ENCODE results near the gene NPB. TPM values are rescaled to one million over a fixed set of nuclear protein-coding genes. Genes with fewer than 3 reads are reported as not detected.

NPB gene
- total RNA-seq, 2 experiments from 2014 or later, result 0.20 TPM; not detected in 1

DNA sequence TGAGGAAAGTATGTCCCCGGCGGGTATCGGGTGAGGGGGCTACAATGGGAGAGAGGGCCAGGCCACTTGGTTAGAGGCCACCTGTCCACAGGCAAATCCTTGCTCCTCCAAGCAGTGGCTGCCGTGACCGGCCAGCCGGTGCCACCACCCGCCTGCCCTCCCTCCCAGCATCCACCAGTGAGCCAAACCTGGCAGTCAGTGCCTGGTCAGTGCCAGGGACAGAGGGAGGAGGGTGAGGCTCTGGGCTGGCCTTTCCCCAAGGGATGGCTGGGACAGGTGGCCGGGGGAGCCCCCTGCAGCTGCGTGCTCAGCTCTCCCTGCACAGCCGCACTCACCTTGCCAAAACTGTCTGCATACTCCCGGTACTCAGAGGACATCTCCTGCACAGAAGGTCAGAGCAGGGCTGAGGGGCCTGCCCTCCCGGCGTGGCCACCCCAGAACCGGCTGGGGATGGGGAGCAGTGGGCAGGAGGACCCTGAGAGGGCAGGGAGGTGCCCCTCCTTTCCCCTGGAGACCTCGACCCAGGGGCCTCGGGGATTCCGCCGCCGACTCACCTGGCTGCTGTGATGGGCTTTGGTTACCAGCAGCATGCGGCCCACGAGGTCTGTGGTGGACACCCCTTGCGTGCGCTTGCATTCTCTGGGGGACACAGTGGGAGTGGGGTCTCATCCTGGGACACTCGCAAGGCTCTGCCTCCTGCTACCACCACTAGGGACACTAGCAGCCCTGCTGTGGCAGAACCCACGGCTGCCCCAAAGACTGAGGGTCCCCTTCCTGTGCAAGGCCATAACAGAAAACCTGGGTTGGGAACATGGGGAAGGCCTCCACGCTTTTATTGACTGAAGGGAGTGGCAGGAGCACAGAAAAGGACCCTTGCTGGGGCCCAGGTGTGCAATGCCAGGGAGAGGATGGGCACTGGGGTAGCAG lies 5.4 kb downstream of the NPB start:
- no peaks in the 10 kb centered on the region for H3K9me3 Mint-ChIP-seq
- no peak overlapping the region for H3K4me3 Mint-ChIP-seq
- H3K27ac ChIP-seq (ENCODE audit: low read depth in 1 of 2, low read length in 2 of 2), result no peak overlapping the region
- no peak overlapping the region for H3K27ac Mint-ChIP-seq
- no peaks in the 10 kb centered on the region for H3K27me3 Mint-ChIP-seq
- TF ChIP-seq, protein P1, sequence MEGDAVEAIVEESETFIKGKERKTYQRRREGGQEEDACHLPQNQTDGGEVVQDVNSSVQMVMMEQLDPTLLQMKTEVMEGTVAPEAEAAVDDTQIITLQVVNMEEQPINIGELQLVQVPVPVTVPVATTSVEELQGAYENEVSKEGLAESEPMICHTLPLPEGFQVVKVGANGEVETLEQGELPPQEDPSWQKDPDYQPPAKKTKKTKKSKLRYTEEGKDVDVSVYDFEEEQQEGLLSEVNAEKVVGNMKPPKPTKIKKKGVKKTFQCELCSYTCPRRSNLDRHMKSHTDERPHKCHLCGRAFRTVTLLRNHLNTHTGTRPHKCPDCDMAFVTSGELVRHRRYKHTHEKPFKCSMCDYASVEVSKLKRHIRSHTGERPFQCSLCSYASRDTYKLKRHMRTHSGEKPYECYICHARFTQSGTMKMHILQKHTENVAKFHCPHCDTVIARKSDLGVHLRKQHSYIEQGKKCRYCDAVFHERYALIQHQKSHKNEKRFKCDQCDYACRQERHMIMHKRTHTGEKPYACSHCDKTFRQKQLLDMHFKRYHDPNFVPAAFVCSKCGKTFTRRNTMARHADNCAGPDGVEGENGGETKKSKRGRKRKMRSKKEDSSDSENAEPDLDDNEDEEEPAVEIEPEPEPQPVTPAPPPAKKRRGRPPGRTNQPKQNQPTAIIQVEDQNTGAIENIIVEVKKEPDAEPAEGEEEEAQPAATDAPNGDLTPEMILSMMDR (IDR thresholded peaks at IDR 0.05), result no peak
- no peak overlapping the region for H3K4me3 ChIP-seq (ENCODE audit: low read length)
- intact Hi-C loops (cut with DNase I, micrococcal nuclease), result no loop called here
- ATAC-seq (ENCODE audit: poor library complexity), result no peak
- H3K27me3 ChIP-seq (ENCODE audit: control insufficient read depth in 1 of 2, insufficient read depth in 2 of 2, low read length in 2 of 2), result no peaks in the 10 kb centered on the region
- H3K36me3 Mint-ChIP-seq (ENCODE audit: low read depth), result peaks cover 18% of the 10 kb centered on the region
- H3K9me3 ChIP-seq (ENCODE audit: control insufficient read depth in 1 of 2, insufficient read depth in 1 of 2, low read length in 2 of 2), result no peaks in the 10 kb centered on the region
- CTCF ChIA-PET, result no interaction called here
- H3K4me1 ChIP-seq (ENCODE audit: insufficient read depth, low read length), result peaks cover 27% of the 10 kb centered on the region
- peaks cover 4% of the 10 kb centered on the region for H3K4me1 Mint-ChIP-seq (ENCODE audit: low read depth)
- DNase-seq, result no peak
- POLR2A ChIA-PET, result no interaction called here
- peaks cover 29% of the 10 kb centered on the region for H3K36me3 ChIP-seq (ENCODE audit: insufficient read depth, low read length)

DNA sequence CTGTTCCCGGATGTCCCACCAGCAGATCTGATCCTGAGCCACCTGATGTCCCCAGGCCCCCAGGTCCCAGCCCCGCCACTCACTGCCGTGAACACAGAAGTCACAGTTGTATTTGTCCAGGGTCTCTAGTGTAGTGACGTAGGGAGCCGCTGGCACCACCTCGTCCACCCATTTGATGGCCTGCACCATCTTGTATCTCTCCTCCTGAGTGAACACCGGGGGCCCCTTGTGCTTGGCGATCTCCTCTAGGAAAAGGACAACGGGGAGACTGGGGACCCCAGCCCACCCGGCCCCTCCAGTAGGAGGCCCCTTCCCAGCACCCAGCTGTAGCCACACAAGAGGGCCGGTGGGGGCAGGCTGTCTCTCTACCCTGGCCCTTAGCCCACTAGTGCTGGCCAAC lies 6.8 kb downstream of the NPB start:
- ATAC-seq (ENCODE audit: poor library complexity) (no peak), DNase-seq (no peak)
- Mint-ChIP-seq H3K9me3 (no peaks in the 10 kb centered on the region), H3K27me3 (no peaks in the 10 kb centered on the region), H3K36me3 (ENCODE audit: low read depth) (peaks cover 27% of the 10 kb centered on the region), H3K4me3 (peak overlapping the region; percentile 45), H3K27ac (no peak overlapping the region), H3K4me1 (ENCODE audit: low read depth) (peaks cover 4% of the 10 kb centered on the region)
- intact Hi-C loops (cut with DNase I, micrococcal nuclease), result no loop called here
- Histone ChIP-seq H3K36me3 (ENCODE audit: insufficient read depth, low read length) (peaks cover 42% of the 10 kb centered on the region), H3K27me3 (ENCODE audit: control insufficient read depth in 1 of 2, insufficient read depth in 2 of 2, low read length in 2 of 2) (no peaks in the 10 kb centered on the region), H3K27ac (ENCODE audit: low read depth in 1 of 2, low read length in 2 of 2) (no peak overlapping the region), H3K4me3 (ENCODE audit: low read length) (no peak overlapping the region), H3K4me1 (ENCODE audit: insufficient read depth, low read length) (peaks cover 21% of the 10 kb centered on the region), H3K9me3 (ENCODE audit: control insufficient read depth in 1 of 2, insufficient read depth in 1 of 2, low read length in 2 of 2) (no peaks in the 10 kb centered on the region)
- ChIA-PET CTCF (no interaction called here), POLR2A (interaction anchor here (3.6 kb wide), 1 partner anchor 37 kb away, joined by 13 read pairs; the partner anchor contains the start of gene ARHGDIA)
- TF ChIP-seq, protein P1 (IDR thresholded peaks at IDR 0.05), result no peak

DNA sequence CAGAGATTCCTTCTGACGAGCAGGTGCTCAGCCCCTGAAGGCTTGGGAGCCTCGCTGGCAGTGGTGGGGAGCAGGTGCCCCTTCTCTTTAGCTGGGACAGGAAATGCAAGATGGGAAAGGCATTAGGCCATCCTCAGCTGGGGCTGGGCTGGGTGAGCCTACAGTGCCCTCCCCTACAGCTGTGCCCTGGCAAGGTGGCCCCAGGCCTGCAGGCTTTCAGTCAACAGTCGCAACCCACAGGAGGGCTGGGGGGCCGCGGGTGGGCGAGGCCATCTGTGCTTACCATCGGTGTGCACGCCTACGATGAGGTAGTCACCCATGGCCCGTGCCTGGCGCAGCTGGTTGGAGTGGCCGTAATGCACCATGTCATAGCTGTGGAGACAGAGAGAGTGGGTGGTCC lies 7.2 kb downstream of the NPB start:
- H3K4me1 Mint-ChIP-seq (ENCODE audit: low read depth), result peaks cover 4% of the 10 kb centered on the region
- Histone ChIP-seq H3K27me3 (ENCODE audit: control insufficient read depth in 1 of 2, insufficient read depth in 2 of 2, low read length in 2 of 2) (no peaks in the 10 kb centered on the region), H3K9me3 (ENCODE audit: control insufficient read depth in 1 of 2, insufficient read depth in 1 of 2, low read length in 2 of 2) (no peaks in the 10 kb centered on the region), H3K4me3 (ENCODE audit: low read length) (no peak overlapping the region), H3K36me3 (ENCODE audit: insufficient read depth, low read length) (peaks cover 46% of the 10 kb centered on the region), H3K4me1 (ENCODE audit: insufficient read depth, low read length) (peaks cover 21% of the 10 kb centered on the region), H3K27ac (ENCODE audit: low read depth in 1 of 2, low read length in 2 of 2) (no peak overlapping the region)
- intact Hi-C loops (cut with DNase I, micrococcal nuclease), result no loop called here
- ChIA-PET POLR2A (interaction anchor here (0.9 to 3.6 kb wide), 2 partner anchors 17 to 37 kb away, joined by 4 to 13 read pairs; partner anchors contain the start of genes ANAPC11 and ARHGDIA), CTCF (no interaction called here)
- H3K9me3 Mint-ChIP-seq, result no peaks in the 10 kb centered on the region
- no peak overlapping the region for H3K27ac Mint-ChIP-seq
- no peak for DNase-seq
- TF ChIP-seq, protein P1 (IDR thresholded peaks at IDR 0.05), result no peak
- ATAC-seq (ENCODE audit: poor library complexity), result no peak
- H3K4me3 Mint-ChIP-seq, result peak overlapping the region; percentile 45
- H3K36me3 Mint-ChIP-seq (ENCODE audit: low read depth), result peaks cover 26% of the 10 kb centered on the region
- no peaks in the 10 kb centered on the region for H3K27me3 Mint-ChIP-seq
